GM12878 (cell line): ENCODE results near the gene RCBTB2. TPM values are rescaled to one million over a fixed set of nuclear protein-coding genes. Genes with fewer than 3 reads are reported as not detected.

Experiments
- BHLHE40 ChIP-seq, 2 experiments: fragments of 450-650 bp in 1 of 2; IDR thresholded peaks; 2 replicates each; pipeline ENCODE4 v1.6.1; 2011 to 2017; ENCODE audit warnings: low read depth in 2 of 2, borderline replicate concordance in 1 of 2, improper control_type of control experiment in 1 of 2, low read length in 1 of 2, mild to moderate bottlenecking in 1 of 2
- CBX5 ChIP-seq: sonication (generic); IDR thresholded peaks from 2 replicates; pipeline ENCODE4 v1.6.1; 2016; ENCODE audit warnings: low read depth, moderate library complexity, mild to moderate bottlenecking, inconsistent platforms
- EED ChIP-seq: sonication (generic); IDR thresholded peaks from 2 replicates; pipeline ENCODE4 v1.6.1; 2016; ENCODE audit warnings: antibody characterized with exemption, low read depth
- ETV6 ChIP-seq, 2 experiments: fragments of 450-650 bp in 1 of 2; IDR thresholded peaks in 1 of 2; conservative IDR thresholded peaks in 1 of 2; 2 replicates each; pipeline ENCODE4 v1.6.1; 2014; ENCODE audit warnings: antibody characterized with exemption in 1 of 2, borderline replicate concordance in 1 of 2, low read depth in 1 of 2, mild to moderate bottlenecking in 1 of 2, moderate library complexity in 1 of 2
- EZH2 ChIP-seq: IDR thresholded peaks from 2 replicates; pipeline ENCODE4 v1.6.1; 2012; ENCODE audit warnings: low read depth, mild to moderate bottlenecking, control low read depth, inconsistent platforms, low read length, borderline replicate concordance; ENCODE audit not compliant: control insufficient read depth
- IKZF1 ChIP-seq: fragments of 450-650 bp; conservative IDR thresholded peaks from 2 replicates; pipeline ENCODE4 v1.6.1; 2017; ENCODE audit warnings: antibody characterized with exemption, mild to moderate bottlenecking
- KDM1A ChIP-seq: fragments of 200-600 bp; sonication (generic); IDR thresholded peaks from 2 replicates; pipeline ENCODE4 v1.6.1; 2016; ENCODE audit warnings: borderline replicate concordance
- KLF5 ChIP-seq: fragments of 450-650 bp; IDR thresholded peaks from 2 replicates; pipeline ENCODE4 v1.6.1; 2014; ENCODE audit warnings: mild to moderate bottlenecking; ENCODE audit not compliant: partially characterized antibody
- PAX8 ChIP-seq: fragments of 450-650 bp; IDR thresholded peaks from 2 replicates; pipeline ENCODE4 v1.6.1; 2017; ENCODE audit warnings: mild to moderate bottlenecking, moderate library complexity
- RAD51 ChIP-seq: fragments of 450-650 bp; IDR thresholded peaks from 2 replicates; pipeline ENCODE4 v1.6.1; 2016; ENCODE audit warnings: moderate library complexity, mild to moderate bottlenecking, inconsistent platforms
- RFX5 ChIP-seq: IDR thresholded peaks from 2 replicates; pipeline ENCODE4 v1.6.1; 2011; ENCODE audit warnings: low read depth, low read length, improper control_type of control experiment
- TAF1 ChIP-seq: IDR thresholded peaks from 2 replicates; pipeline ENCODE4 v1.6.1; 2011; ENCODE audit warnings: mild to moderate bottlenecking, low read depth, low read length, borderline replicate concordance
- TCF12 ChIP-seq: IDR thresholded peaks from 2 replicates; pipeline ENCODE4 v1.6.1; 2011; ENCODE audit warnings: low read depth, mild to moderate bottlenecking, low read length
- YY1 ChIP-seq: IDR thresholded peaks from 2 replicates; pipeline ENCODE4 v1.6.1; 2011; ENCODE audit warnings: low read depth, mild to moderate bottlenecking, low read length
- polyA plus RNA-seq, 11 experiments: library from polyadenylated mRNA; depleted of rRNA in 4 of 11; unstranded in 6 of 11; stranded (reverse) in 5 of 11; fragments of >200 nt; fragmentation: Nextera tagmentation in 4 of 11; fragmentation: Illumina TruSeq in 1 of 11; extraction: Ambion mirVana in 4 of 11; extraction: Trizol in 1 of 11; gene quantifications; 1 replicate in 1 of 11; 2 replicates in 10 of 11; pipeline versions ENCODE4 v1.2.1 to v1.2.3, GENCODE V29; 2011 to 2016; ENCODE audit warnings: inconsistent platforms in 2 of 11, missing spikeins in 2 of 11, low read depth in 1 of 11
- total RNA-seq, 4 experiments: library from RNA; depleted of rRNA in 3 of 4; stranded (reverse); fragments of >200 nt in 3 of 4; fragmentation: Illumina TruSeq in 1 of 4; extraction: Trizol in 1 of 4; gene quantifications; 2 replicates each; pipeline versions ENCODE4 v1.2.1 to v1.2.3, GENCODE V29; 2013 to 2021
- TF ChIP-seq, protein P1 (sequence below): IDR thresholded peaks from 2 replicates; pipeline ENCODE4 v1.6.1; 2012; ENCODE audit warnings: mild to moderate bottlenecking, low read depth, low read length
- TF ChIP-seq, protein P2 (sequence below): fragments of 450-650 bp; IDR thresholded peaks from 2 replicates; pipeline ENCODE4 v1.6.1; 2017; ENCODE audit warnings: mild to moderate bottlenecking, moderate library complexity
- TF ChIP-seq, protein P3 (sequence below): fragments of 150-350 bp; IDR thresholded peaks from 2 replicates; pipeline ENCODE4 v1.6.1; 2014; ENCODE audit warnings: mild to moderate bottlenecking, low read depth, low read length
- TF ChIP-seq, protein P4 (sequence below): IDR thresholded peaks from 2 replicates; pipeline ENCODE4 v1.6.1; 2012; ENCODE audit warnings: low read length, inconsistent platforms

Gene RCBTB2
- total and polyA plus RNA-seq, 10 of the 15 experiments (the other 5 are each of a cell fraction or from before 2014, with no cell fraction given): 5.0 to 16.0 (median 8.5) TPM

DNA sequence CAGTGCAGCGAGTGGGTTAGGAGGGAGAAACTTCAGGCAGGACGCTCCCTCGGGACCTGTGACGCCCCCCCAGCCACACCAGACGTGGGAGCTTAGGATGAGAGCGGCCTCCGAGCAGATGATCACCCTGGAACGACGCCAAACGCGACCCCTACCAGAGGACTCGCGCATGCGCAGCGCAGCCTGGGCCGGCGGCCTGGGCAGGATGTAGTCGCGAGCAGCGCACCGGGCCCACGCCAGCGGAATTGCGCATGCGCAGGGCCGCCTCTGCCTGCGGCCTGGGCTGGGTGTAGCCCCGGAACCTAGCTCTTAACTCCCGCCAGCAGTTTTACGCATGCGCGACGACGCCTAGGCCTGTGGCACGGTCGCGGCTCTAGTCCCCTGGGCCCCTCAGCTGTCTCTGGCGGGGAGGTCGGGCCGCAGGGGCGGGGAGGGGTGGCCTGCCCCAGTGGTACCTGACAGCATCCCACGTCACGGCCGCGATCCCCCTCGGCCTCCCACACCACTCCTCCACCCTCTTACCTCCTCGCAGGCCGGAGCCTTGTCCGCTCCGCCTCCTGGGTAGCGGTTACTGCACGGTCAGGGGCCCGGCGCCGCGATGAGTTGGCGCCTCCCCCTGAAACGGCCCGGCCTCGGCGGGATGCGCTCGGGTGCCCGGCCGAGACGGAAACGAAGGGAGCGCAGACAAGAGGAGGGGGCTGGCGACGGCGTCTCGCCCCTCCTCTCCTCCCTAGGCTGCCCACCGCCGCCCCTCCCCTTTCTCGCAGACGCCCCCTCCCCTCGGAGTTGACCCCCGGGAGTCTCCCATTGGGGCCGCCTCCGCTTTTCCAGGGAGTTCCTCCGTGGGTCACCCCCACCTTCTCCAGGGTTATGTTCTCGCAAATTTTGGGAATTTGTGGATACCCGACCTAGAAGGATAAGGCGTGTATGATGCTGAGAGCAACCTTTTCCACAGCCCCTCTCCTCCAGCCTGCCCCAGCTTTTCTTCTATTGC is at the start of gene RCBTB2 (continued):
- TF ChIP-seq, protein P1, sequence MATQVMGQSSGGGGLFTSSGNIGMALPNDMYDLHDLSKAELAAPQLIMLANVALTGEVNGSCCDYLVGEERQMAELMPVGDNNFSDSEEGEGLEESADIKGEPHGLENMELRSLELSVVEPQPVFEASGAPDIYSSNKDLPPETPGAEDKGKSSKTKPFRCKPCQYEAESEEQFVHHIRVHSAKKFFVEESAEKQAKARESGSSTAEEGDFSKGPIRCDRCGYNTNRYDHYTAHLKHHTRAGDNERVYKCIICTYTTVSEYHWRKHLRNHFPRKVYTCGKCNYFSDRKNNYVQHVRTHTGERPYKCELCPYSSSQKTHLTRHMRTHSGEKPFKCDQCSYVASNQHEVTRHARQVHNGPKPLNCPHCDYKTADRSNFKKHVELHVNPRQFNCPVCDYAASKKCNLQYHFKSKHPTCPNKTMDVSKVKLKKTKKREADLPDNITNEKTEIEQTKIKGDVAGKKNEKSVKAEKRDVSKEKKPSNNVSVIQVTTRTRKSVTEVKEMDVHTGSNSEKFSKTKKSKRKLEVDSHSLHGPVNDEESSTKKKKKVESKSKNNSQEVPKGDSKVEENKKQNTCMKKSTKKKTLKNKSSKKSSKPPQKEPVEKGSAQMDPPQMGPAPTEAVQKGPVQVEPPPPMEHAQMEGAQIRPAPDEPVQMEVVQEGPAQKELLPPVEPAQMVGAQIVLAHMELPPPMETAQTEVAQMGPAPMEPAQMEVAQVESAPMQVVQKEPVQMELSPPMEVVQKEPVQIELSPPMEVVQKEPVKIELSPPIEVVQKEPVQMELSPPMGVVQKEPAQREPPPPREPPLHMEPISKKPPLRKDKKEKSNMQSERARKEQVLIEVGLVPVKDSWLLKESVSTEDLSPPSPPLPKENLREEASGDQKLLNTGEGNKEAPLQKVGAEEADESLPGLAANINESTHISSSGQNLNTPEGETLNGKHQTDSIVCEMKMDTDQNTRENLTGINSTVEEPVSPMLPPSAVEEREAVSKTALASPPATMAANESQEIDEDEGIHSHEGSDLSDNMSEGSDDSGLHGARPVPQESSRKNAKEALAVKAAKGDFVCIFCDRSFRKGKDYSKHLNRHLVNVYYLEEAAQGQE: no peak
- TF ChIP-seq RFX5 (no peak; the same call in 1 of the 2 replicates), KLF5 (no peak), KDM1A (no peak), IKZF1 (peak; percentile 100), RAD51 (no peak), TCF12 (no peak), BHLHE40 (IDR thresholded peaks at IDR 0.05; ENCODE audit: borderline replicate concordance in 1 of 2, low read depth in 2 of 2, low read length in 1 of 2) (peak; percentile 58 to 90; a peak in 2 of 4 replicates), CBX5 (no peak), EZH2 (no peak), EED (no peak), PAX8 (no peak), TAF1 (peak; percentile 55; the same call in 1 of the 2 replicates), YY1 (no peak), ETV6 (conservative IDR thresholded peaks at IDR 0.05 in 1 of 2, IDR thresholded peaks at IDR 0.05 in 1 of 2; ENCODE audit: borderline replicate concordance in 1 of 2, low read depth in 1 of 2) (no peak)
- TF ChIP-seq, protein P2, sequence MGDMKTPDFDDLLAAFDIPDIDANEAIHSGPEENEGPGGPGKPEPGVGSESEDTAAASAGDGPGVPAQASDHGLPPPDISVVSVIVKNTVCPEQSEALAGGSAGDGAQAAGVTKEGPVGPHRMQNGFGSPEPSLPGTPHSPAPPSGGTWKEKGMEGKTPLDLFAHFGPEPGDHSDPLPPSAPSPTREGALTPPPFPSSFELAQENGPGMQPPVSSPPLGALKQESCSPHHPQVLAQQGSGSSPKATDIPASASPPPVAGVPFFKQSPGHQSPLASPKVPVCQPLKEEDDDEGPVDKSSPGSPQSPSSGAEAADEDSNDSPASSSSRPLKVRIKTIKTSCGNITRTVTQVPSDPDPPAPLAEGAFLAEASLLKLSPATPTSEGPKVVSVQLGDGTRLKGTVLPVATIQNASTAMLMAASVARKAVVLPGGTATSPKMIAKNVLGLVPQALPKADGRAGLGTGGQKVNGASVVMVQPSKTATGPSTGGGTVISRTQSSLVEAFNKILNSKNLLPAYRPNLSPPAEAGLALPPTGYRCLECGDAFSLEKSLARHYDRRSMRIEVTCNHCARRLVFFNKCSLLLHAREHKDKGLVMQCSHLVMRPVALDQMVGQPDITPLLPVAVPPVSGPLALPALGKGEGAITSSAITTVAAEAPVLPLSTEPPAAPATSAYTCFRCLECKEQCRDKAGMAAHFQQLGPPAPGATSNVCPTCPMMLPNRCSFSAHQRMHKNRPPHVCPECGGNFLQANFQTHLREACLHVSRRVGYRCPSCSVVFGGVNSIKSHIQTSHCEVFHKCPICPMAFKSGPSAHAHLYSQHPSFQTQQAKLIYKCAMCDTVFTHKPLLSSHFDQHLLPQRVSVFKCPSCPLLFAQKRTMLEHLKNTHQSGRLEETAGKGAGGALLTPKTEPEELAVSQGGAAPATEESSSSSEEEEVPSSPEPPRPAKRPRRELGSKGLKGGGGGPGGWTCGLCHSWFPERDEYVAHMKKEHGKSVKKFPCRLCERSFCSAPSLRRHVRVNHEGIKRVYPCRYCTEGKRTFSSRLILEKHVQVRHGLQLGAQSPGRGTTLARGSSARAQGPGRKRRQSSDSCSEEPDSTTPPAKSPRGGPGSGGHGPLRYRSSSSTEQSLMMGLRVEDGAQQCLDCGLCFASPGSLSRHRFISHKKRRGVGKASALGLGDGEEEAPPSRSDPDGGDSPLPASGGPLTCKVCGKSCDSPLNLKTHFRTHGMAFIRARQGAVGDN: peak; percentile 90
- TF ChIP-seq, protein P3, sequence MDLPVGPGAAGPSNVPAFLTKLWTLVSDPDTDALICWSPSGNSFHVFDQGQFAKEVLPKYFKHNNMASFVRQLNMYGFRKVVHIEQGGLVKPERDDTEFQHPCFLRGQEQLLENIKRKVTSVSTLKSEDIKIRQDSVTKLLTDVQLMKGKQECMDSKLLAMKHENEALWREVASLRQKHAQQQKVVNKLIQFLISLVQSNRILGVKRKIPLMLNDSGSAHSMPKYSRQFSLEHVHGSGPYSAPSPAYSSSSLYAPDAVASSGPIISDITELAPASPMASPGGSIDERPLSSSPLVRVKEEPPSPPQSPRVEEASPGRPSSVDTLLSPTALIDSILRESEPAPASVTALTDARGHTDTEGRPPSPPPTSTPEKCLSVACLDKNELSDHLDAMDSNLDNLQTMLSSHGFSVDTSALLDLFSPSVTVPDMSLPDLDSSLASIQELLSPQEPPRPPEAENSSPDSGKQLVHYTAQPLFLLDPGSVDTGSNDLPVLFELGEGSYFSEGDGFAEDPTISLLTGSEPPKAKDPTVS: no peak
- TF ChIP-seq, protein P4, sequence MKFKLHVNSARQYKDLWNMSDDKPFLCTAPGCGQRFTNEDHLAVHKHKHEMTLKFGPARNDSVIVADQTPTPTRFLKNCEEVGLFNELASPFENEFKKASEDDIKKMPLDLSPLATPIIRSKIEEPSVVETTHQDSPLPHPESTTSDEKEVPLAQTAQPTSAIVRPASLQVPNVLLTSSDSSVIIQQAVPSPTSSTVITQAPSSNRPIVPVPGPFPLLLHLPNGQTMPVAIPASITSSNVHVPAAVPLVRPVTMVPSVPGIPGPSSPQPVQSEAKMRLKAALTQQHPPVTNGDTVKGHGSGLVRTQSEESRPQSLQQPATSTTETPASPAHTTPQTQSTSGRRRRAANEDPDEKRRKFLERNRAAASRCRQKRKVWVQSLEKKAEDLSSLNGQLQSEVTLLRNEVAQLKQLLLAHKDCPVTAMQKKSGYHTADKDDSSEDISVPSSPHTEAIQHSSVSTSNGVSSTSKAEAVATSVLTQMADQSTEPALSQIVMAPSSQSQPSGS: no peak
